Sciatic nerve (tissue), 2 donors: ENCODE measurements around the gene CCDC87. TPM values are rescaled to one million over a fixed set of nuclear protein-coding genes. Genes with fewer than 3 reads are reported as not detected.
"Not testable (repeated sequence)": the region's sequence is repeated elsewhere in the genome, so short reads cannot be mapped to it uniquely, and the experiment has no call there.

Source experiments
- ATAC-seq: fragments of 200-7000 bp; cut with Tn5 transposase; one replicate; pipeline ENCODE4 v1.9.1; 2020; ENCODE audit warnings: mild to moderate bottlenecking, moderate library complexity
- DNase-seq: peaks from one replicate; pipeline ENCODE4 v3.0.0-alpha.2; 2020; ENCODE audit warnings: low spot score
- intact Hi-C: fragments of 100-400 bp; cut with DNase I; formaldehyde crosslinking; loops from one replicate; pipeline ENCODE4 v1.14.2; 2022
- total RNA-seq: library from RNA; stranded (reverse); fragmentation: NEBNext Ultra II Directional; extraction: Animal tissue kit (Norgen Biotek cat#: 25700); gene quantifications from one replicate; pipeline ENCODE4 v1.2.1, GENCODE V29; 2021
- donor health status: DM: no; HTN: no; CAD: no.
- donor health status: DM: no; HTN: no; CAD: no.

CCDC87 gene
- total RNA-seq, 1 donor from 2014 or later = 0.22 TPM

DNA sequence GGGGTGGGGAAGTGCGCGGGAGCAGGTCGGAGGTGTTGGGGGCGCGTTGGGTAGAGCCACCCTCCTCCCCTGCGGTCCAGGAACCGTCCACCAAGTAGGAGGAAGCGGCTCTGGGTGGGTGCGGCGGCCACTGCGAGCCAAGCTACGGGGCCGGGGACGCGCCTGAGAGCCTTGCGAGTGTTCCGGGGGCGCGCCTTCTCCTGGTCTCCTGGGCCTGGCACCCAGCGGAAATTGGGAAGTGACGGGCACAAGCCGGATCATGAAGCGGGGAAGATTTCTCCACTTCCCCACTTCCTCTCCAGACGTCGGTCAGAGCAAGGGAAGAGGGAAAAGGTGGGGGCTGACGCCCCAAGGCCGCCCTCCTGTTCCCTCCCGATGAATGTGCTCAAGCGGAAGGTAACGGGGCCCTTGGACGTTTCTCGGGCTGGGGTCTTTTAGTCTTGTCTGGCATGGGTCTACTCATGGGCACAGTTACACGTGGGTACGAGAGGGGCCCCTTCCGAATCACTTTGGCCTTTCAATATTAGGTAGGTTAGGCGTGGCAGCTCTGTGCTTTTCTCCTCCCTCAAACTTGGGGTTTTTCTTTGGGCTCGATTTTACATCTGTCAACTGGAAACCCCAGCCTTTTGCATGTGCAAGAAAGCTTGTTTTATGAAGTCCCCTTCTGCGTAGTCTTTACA, 24.4 kb upstream of the CCDC87 start:
- ATAC-seq (peak; percentile 41), DNase-seq (no peak)
- intact Hi-C loops = no loop called here

DNA sequence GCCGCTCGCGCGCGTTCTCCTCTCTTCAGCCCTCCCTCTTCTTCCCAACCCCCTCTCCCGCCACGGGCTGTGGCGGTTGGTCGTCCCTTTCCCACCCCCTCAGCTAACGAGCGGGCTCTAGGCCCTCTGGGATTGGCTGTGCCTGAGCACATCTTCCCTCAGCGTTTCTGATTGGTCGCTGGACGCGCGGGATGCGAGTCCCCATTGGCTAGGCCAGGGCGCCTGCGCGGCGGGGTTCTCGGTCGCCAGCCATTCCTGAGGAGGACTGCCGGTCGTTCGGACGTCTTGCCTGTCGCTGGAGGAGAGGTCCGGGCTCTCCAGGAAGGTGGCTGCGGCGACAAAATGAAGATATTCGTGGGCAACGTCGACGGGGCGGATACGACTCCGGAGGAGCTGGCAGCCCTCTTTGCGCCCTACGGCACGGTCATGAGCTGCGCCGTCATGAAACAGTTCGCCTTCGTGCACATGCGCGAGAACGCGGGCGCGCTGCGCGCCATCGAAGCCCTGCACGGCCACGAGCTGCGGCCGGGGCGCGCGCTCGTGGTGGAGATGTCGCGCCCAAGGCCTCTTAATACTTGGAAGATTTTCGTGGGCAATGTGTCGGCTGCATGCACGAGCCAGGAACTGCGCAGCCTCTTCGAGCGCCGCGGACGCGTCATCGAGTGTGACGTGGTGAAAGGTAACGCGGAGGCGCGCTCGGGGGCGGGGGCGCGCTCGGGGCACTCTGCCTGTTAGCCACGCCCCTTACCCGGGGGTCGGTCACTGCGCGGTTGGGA, 23.7 kb upstream of the CCDC87 start, which contains the start of gene RBM14:
TSS of gene RBM14 (plus strand) at position 252 of the 776 bp plus-strand sequence. CDS start at position 343, 91 bp downstream.
- peak; percentile 98 for ATAC-seq
- intact Hi-C loops = no loop called here
- DNase-seq = peak; percentile 99

DNA sequence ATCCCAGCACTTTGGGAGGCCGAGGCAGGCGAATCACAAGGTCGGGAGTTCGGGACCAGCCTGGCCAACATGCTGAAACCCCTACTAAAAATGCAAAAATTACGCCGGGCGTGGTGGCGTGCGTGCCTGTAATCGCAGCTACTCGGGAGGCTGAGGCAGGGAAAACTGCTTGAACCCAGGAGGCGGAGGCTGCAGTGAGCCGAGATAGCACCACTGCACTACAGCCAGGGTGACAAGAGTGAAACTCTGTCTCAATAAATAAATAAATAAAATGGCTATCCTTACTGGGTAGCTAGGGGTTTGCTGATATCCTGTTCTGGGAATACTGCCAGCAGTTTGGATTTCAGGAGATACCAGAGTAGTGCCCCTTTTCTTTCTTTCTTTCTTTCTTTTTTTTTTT, 21.2 kb upstream of the CCDC87 start:
- intact Hi-C loops = no loop called here
- ATAC-seq (no peak), DNase-seq (no peak)

DNA sequence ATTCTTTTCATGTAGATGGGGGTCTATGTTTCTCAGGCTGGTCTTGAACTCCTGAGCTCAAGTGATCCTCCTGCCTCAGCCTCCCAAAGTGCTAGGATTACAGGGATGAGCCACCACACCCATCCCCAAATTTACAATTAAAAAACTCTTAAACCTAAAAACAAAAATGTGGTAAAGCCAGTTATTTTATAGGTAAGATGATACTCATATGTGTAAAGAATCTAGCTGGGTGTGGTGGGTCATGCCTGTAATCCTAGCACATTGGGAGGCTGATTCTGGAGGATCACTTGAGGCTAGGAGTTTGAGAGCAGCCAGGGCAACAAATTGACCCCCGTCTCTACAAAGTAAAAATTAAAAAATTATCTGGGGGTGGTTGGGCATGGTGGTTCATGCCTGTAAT, 19.6 kb upstream of the CCDC87 start:
- no peak for DNase-seq
- intact Hi-C loops = no loop called here
- no peak for ATAC-seq

DNA sequence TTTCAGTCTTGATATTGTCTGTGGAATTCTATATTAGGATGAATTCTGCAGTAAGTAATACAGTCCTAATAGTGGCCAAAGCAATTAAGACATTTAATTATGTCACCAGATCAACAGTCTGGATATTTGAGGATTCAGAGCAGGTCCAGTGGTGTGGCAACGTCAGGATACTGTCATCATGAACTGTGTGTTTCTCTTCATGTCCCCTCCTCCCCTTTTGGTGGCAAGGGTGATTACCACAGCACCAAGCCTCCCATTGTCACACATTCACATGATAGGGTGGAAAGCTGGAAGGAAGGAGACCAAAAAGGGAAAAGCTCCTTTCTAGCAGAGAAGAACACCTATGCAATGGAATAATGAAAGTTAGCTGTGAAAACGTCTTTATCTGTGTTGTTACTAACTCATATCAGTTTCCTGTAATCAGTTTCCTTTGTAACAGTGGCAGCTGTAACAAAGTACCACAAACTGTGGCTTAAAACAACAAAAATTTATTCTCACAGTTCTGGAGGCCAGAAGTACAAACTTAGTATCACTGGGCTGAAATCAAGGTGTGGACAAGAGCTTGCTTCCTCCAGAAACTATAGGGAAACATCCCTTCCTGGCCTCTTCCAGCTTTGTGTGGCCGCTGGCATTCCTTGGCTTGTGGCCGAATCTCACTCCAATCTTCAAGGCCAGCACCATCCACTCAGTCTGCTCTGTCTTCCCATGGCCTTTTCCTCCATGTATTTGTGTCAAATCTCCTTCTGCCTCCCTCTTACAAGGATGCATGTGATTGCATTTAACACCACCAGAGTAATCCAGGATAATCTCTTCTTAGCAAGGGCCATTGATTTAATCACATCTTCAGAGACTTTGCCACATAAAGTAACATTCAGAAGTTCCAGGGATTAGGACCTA, 17.1 kb upstream of the CCDC87 start:
- ATAC-seq (no peak), DNase-seq (no peak)
- intact Hi-C loops = no loop called here

DNA sequence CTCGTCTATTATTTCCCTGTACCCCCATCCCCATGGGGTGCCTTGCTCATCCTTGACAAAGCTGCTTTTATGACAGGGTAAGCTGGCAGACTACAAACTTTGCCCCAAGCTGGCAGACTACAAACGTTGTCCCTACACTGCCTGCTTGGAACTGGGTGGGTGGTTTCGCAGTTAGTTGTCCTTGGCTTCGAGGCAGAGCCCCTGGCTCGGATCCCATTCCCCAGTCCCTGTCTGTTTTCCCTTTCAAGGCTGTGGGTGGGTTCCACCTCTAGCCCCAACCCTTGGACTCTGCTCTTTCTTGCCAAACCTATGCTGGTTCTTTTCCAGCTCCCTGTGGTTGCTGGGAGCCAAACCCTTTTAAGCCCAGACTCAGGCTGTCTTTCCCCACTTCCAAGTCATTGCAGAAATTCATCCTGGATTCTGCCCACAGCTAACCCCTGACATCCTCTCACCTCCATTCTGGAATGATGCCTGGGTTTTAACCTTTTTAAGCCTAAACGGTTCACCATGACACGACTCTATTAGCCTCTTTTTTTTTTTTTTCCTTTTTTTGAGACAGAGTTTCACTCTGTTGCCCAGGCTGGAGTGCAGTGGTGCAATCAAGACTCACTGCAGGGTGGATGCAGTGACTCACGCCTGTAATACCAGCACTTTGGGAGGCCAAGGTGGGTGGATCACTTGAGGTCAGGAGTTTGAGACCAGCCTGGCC, 14.4 kb upstream of the CCDC87 start:
- intact Hi-C loops = no loop called here
- DNase-seq (peak; percentile 84), ATAC-seq (peak; percentile 95)

DNA sequence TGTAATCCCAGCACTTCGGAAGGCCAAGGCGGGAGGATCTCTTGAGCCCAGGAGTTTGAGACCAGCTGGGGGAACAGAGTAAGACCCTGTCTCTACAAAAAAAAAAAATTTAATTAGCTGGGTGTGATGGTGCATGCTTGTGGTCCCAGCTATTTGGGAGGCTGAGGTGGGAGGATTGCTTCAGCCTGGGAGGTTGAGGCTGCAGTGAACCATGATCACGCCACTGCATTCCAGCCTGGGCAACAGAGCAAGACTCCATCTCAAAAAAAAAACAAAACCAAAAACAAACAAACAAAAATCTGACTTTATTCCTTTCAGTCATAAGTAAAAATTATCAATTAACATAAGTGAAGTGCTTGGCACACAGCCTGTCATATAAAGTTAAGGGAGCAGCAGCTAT, 13.7 kb upstream of the CCDC87 start:
- intact Hi-C loops, ATAC-seq, DNase-seq: not testable (repeated sequence)

DNA sequence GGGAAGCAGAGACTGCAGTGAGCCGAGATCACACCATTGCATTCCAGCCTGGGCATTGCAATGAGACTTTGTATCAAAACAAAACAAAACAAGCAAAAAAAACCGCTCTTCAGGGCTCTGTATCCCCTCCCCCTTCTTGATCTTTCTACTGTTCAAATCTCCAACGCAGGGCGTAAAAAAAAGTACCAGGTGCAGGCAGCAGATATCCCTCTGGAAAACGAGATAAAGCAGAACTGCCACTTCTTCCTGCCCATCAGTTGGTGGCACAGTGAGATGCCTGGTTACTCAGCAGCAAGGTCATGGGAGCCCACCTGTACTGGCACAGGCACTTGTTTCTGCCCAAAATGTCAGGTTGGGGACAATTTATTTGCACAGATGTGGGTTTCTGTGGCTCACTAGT, 11.3 kb upstream of the CCDC87 start:
- intact Hi-C loops = no loop called here
- DNase-seq (no peak), ATAC-seq (no peak)

DNA sequence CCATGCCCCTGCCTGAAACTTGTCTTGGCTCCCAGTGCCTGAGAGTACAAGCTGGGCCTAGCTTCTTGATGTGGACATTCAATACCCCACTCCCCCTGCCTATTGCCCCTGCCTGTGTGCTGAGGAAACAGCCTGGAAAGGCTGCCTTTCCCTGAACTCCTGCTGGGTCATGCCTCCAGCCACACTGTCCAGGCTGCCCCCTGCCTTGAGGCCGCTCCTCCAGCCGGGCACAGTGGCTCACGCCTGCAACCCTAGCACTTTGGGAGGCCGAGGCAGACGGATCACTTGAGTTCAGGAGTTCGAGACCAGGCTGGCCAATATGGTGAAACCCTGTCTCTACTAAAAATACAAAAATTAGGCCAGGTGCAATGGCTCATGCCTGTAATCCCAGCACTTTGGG, 10.2 kb upstream of the CCDC87 start:
- intact Hi-C loops = no loop called here
- DNase-seq (no peak), ATAC-seq (no peak)

DNA sequence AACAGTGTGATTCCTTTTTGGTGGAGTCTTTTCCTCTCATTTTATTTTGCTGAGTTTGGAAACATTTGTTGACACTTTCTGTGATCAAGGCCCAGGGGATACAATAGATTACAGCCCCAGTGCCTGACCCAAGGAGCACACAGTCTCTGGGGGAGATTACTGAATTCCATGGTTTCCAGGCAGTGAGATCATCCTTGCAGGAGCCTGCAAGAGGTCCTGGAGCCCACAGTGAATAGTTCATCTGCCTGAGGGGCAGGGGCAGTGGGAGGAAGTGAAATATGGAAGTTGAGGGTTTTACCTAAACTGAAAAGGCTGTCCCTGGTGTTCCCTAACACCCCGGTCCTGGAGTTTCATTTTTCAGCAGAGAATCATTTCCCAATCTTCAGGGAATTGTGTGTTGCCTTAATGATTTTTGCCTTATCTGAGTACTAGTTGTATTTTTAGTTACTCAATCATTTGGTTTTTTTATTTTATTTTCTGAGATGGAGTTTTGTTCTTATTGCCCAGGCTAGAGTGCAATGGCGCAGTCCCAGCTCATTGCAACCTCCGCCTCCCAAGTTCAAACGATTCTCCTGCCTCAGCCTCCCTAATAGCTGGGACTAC, 7.9 kb upstream of the CCDC87 start:
- intact Hi-C loops = no loop called here
- peak; percentile 63 for ATAC-seq
- DNase-seq = no peak

DNA sequence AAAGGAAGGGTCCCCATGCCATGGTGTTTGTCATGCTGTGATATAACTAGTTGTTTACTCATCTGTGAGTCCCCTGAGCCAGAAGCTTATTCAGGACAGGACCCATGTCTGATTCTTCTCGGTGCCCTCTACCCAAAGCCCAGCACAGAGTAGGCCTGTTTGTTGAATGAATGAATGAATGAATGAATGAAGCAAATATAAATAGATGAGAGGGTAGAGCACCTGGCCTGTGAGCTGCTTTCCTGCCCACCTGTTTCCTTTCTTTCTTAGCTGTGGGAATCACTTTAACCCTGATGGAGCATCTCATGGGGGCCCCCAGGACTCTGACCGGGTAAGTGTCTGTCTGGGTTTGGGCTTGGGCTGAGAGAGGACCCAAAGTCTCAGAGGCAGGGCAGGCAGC, 7.4 kb upstream of the CCDC87 start:
- intact Hi-C loops = no loop called here
- ATAC-seq = no peak

DNA sequence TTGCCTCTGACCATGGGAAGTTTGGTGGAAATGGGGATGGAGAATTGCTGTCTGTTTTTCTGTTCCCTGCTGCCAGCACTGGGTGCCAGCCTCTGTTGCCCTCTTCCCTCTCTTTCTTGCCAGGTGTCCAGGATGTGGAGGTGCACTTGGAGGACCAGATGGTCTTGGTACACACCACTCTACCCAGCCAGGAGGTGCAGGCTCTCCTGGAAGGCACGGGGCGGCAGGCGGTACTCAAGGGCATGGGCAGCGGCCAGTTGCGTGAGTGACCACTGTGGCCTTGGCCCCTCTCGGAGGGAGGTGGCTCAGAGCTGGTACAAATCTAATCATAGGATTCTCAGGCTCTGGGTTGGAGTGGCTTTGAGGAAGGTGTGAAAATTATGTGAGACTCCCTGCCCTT, 6.1 kb upstream of the CCDC87 start:
- no peak for ATAC-seq
- intact Hi-C loops = no loop called here
- no peak for DNase-seq

More for the DNA sequence above, 7.4 kb upstream of the CCDC87 start:
- no peak for DNase-seq

DNA sequence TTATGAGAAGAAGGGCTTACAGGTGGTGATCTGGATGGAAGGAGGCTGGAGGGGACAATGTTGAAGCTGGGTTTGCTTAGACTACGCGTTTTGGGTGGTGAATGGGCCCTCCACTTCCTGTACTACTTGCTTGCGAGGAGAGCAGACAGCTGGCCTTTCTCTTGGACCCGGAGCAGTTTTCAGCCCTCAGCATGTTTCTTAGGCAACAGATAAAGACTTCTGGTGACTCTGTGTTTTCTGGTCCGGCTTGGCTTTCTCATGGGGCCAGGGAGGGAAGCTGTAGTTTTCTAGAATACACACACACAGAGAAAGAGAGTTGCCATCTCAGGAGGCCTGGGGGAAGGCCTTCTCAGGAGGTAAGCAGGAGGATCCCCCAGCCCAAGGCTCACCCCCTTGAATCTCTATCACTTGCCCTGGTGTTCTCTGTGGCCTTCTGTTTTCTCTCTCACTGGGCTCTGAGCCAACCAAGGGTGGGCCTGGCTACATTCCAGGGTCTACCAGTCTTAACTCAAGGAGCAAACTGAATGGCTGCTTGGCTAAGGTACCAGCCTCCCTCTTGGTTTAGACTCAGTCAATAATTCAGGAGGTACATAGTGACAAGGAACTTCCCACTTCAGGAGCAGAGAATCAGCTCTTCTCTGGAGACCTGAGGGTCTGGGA, 2.5 kb upstream of the CCDC87 start:
- ATAC-seq (peak; percentile 19), DNase-seq (no peak)
- intact Hi-C loops = no loop called here

DNA sequence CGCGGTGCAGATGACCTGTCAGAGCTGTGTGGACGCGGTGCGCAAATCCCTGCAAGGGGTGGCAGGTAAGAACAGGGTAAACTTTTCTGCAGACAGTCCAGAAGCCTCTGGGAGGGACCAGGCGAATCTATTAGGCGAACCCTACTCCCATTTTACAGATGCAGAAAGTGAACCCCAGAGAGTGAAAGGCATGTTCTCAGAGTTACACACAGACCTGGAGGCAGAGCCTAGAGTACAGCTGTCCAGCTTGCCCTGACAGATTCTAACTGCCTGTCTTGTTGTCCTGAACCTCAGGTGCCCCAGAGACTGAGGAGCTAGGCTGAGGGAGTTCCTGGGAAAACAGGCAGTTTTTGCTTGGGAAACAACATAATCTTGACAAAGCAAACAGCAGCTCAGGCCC, 787 bp upstream of the CCDC87 start:
- no peak for DNase-seq
- intact Hi-C loops = no loop called here

DNA sequence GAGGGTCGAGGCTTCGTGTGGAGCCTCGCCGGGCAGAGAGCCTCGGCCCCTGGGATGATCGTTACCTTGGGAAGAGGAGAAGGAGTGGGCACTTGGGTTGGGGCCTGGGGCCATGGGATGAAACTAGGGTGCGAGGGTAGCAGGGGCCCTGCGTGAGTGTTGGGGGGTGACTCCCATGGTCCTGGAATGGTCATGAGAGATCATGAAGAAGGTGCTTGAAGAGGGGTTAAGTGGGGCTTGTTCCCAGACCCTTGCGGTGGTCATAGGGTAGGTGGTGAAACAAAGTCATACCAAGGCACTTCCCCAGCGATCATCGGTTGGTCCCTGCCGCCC, 406 bp upstream of the CCDC87 start:
- no peak for ATAC-seq
- intact Hi-C loops = no loop called here
- no peak for DNase-seq

More for the DNA sequence above, 787 bp upstream of the CCDC87 start:
- ATAC-seq = no peak

DNA sequence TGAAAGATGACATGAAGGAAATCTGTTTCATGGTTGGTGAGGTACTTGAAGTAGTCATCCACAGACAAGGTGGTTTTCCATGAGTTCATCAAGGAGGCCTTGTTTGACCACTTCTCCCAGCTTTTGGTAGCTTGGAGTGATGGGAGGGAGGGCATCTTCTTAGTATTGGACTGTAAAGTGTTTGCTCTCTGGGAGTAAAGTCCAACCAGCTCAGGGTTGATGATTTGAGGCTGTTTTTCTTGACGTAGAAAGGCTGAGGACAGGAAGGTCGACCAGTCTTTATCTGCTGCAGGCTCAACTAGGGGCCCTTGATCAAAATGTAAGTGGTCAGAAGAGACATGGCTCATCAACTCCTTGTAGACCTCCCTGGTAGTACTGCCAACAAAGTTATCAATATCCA, 1.7 kb downstream of the CCDC87 start:
- DNase-seq (no peak), ATAC-seq (no peak)
- intact Hi-C loops = no loop called here

DNA sequence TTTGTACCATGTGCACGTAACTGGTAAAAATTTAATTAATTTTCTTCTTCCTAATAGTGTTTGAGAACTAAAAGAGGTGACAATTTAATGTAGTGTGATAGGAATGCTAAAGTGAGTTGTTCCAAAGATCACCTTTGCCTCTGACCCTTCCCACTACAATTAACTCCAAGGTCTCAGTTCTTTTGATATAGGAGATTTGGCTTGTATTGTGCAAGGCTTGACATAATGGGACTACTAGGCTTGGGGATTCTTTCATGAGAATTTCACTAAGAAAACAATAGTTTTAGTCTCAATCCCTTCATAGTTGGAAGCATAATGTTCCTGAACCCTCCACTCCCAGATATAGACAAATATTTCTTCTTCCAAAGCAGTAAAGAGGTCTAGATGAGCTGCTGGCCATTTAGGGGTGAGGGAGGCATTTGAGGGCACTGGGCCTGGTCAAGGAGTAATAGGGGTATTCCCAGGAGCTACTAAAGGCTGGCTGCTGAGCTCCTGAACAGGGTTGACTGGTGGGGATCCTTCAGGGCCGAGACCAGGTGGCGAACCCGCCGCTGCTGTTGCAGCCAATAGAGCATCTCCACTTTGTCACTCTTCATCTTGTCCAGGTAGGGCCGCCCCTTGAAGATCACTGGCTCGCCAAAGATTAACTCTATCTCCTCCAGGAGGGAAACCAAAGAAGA, 2.7 kb downstream of the CCDC87 start:
- ATAC-seq (no peak), DNase-seq (no peak)
- intact Hi-C loops = no loop called here

DNA sequence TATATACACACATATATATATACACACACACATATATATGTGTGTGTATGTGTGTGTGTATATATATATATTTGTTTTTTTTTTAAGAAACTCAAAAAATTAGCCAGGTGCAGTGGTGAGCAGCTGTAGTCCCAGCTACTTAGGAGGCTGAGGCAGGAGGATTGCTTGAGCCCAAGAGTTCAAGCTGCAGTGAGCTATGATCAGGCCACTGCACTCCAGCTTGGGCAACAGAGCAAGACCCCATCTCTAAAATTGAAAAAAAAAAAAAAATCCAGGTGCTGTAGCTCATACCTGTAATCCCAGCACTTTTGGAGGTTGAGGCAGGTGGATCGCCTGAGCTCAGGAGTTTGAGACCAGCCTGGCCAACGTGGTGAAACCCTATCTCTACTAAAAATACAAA, 3.5 kb downstream of the CCDC87 start:
- intact Hi-C loops, DNase-seq, ATAC-seq: not testable (repeated sequence)
